HepG2 (cell line): ENCODE measurements around the gene NAPB. TPM values are rescaled to one million over a fixed set of nuclear protein-coding genes. Genes with fewer than 3 reads are reported as not detected.

Experiments
- ATAC-seq: fragments of 200-7000 bp; cut with Tn5 transposase; 3 replicates; pipeline ENCODE4 v1.9.1; 2020; ENCODE audit warnings: mild to moderate bottlenecking, moderate library complexity
- BruUV-seq: library from RNA; stranded (reverse); fragments of 400-500 nt; replicated peaks from 2 replicates; lab custom pipeline; 2021; lab: Mats Ljungman, UMichigan
- CTCF ChIA-PET: fragments of 300-600 bp; formaldehyde crosslinking; extraction: SDS; loops from one replicate; lab custom pipeline; 2021; ENCODE audit warnings: low total read pairs, inconsistent platforms, low intra/inter-chr PET ratio; lab: Yijun Ruan, JAX
- POLR2A ChIA-PET: fragments of 350-600 bp; sonication (Branson Sonifier 250); formaldehyde crosslinking; loops from one replicate; lab custom pipeline; 2020; ENCODE audit warnings: antibody characterized with exemption, inconsistent platforms; lab: Yijun Ruan, JAX
- DNase-seq: peaks from one replicate; pipeline ENCODE4 v3.0.0-alpha.2; 2015; ENCODE audit warnings: low spot score
- FAIRE-seq: peaks from 3 replicates; lab custom pipeline; 2011; peaks lifted over from hg19 to GRCh38; lab: Jason Lieb, UNC
- H2AFZ ChIP-seq: one replicate; pipeline ENCODE4 v1.6.1; 2011; ENCODE audit warnings: low read length, inconsistent platforms
- H3K27ac ChIP-seq: fragments of 300-600 bp; 3 replicates; pipeline ENCODE4 v1.8.0; 2011; ENCODE audit warnings: mixed run types, mild to moderate bottlenecking, mixed read lengths, low read length, inconsistent platforms; ENCODE audit not compliant: insufficient read depth; ENCODE audit errors: extremely low read length
- H3K27me3 ChIP-seq, 2 experiments: fragments of 200-600 bp in 1 of 2; 2 replicates in 1 of 2; 3 replicates in 1 of 2; pipeline versions ENCODE4 v1.6.0 to v1.8.0; 2011; ENCODE audit warnings: low read length in 2 of 2, mild to moderate bottlenecking in 2 of 2, moderate library complexity in 2 of 2, inconsistent platforms in 1 of 2; ENCODE audit not compliant: insufficient read depth in 2 of 2, control insufficient read depth in 1 of 2
- H3K36me3 ChIP-seq, 2 experiments: fragments of 200-600 bp in 1 of 2; replicated peaks in 1 of 2; 2 replicates in 1 of 2; 3 replicates in 1 of 2; pipeline versions ENCODE4 v1.5.1 to v1.8.0; 2011; ENCODE audit warnings: low read length in 2 of 2, inconsistent platforms in 1 of 2; ENCODE audit not compliant: insufficient read depth in 2 of 2, control insufficient read depth in 1 of 2
- H3K4me1 ChIP-seq: 2 replicates; pipeline ENCODE4 v1.5.1; 2012; ENCODE audit warnings: low read length, inconsistent platforms; ENCODE audit not compliant: insufficient read depth
- H3K4me2 ChIP-seq: 2 replicates; pipeline ENCODE4 v1.6.0; 2011; ENCODE audit warnings: low read depth, low read length, inconsistent platforms
- H3K4me3 ChIP-seq, 3 experiments: fragments of 200-600 bp in 1 of 3; sonication (generic), shearing (Covaris generic) in 1 of 3; replicated peaks in 1 of 3; 2 replicates each; pipeline ENCODE4 v1.5.1; 2011 to 2016; ENCODE audit warnings: low read length in 3 of 3, inconsistent platforms in 2 of 3, low read depth in 2 of 3, mild to moderate bottlenecking in 2 of 3, control low read depth in 1 of 3, mixed read lengths in 1 of 3; ENCODE audit not compliant: insufficient read depth in 1 of 3
- H3K79me2 ChIP-seq: one replicate; pipeline ENCODE4 v1.6.1; 2011; ENCODE audit warnings: low read length, inconsistent platforms; ENCODE audit not compliant: insufficient read depth
- H3K9ac ChIP-seq: 2 replicates; pipeline ENCODE4 v1.6.0; 2011; ENCODE audit warnings: mild to moderate bottlenecking, low read depth, low read length, inconsistent platforms; ENCODE audit not compliant: insufficient read depth
- H3K9me3 ChIP-seq: 2 replicates; pipeline ENCODE4 v1.5.1; 2012; ENCODE audit warnings: mild to moderate bottlenecking, low read length
- H4K20me1 ChIP-seq: 2 replicates; pipeline ENCODE4 v1.6.0; 2011; ENCODE audit warnings: inconsistent platforms, mild to moderate bottlenecking, low read length, moderate library complexity; ENCODE audit not compliant: insufficient read depth
- BRCA1 ChIP-seq: sonication (generic); formaldehyde crosslinking; IDR thresholded peaks from 2 replicates; pipeline ENCODE4 v1.4.0; 2020; ENCODE audit warnings: missing genetic modification reagents
- CENPX ChIP-seq: sonication (generic); formaldehyde crosslinking; IDR thresholded peaks from 2 replicates; pipeline ENCODE4 v1.9.0; 2021; ENCODE audit warnings: mild to moderate bottlenecking, missing genetic modification reagents, moderate library complexity
- DRAP1 ChIP-seq: IDR thresholded peaks from 2 replicates; pipeline ENCODE4 v1.6.1; 2016; ENCODE audit warnings: missing genetic modification reagents, missing compliant biosample characterization
- FOSL1 ChIP-seq: sonication (generic); formaldehyde crosslinking; IDR thresholded peaks from 2 replicates; pipeline ENCODE4 v1.9.0; 2021; ENCODE audit warnings: missing genetic modification reagents, borderline replicate concordance
- MAFG ChIP-seq: sonication (generic); formaldehyde crosslinking; IDR thresholded peaks from 2 replicates; pipeline ENCODE4 v1.5.1; 2020; ENCODE audit warnings: mild to moderate bottlenecking, missing genetic modification reagents
- MXD3 ChIP-seq: IDR thresholded peaks from 2 replicates; pipeline ENCODE4 v1.6.1; 2016; ENCODE audit warnings: mild to moderate bottlenecking, missing biosample characterization, missing genetic modification reagents
- ZBTB40 ChIP-seq, 2 experiments: fragments of 450-650 bp in 1 of 2; sonication (generic) in 1 of 2; formaldehyde crosslinking in 1 of 2; IDR thresholded peaks; 2 replicates each; pipeline versions ENCODE4 v1.6.1 to v1.8.0; 2016 to 2022; ENCODE audit warnings: antibody characterized with exemption in 1 of 2, mild to moderate bottlenecking in 1 of 2, missing genetic modification reagents in 1 of 2
- ZBTB7B ChIP-seq: sonication (generic); formaldehyde crosslinking; IDR thresholded peaks from 2 replicates; pipeline ENCODE4 v1.4.0; 2020; ENCODE audit warnings: missing genetic modification reagents
- ZFYVE20 ChIP-seq: sonication (generic); formaldehyde crosslinking; IDR thresholded peaks from 2 replicates; pipeline ENCODE4 v1.8.0; 2023; ENCODE audit warnings: low read depth, mild to moderate bottlenecking, moderate library complexity, missing genetic modification reagents, borderline replicate concordance
- ZNF160 ChIP-seq: sonication (generic); formaldehyde crosslinking; IDR thresholded peaks from 2 replicates; pipeline ENCODE4 v1.8.0; 2022; ENCODE audit warnings: mild to moderate bottlenecking, inconsistent platforms, missing genetic modification reagents
- ZNF333 ChIP-seq: sonication (generic); formaldehyde crosslinking; IDR thresholded peaks from 2 replicates; pipeline ENCODE4 v1.4.0; 2020; ENCODE audit warnings: mild to moderate bottlenecking, missing genetic modification reagents, borderline replicate concordance
- ZNF460 ChIP-seq: sonication (generic); formaldehyde crosslinking; IDR thresholded peaks from 2 replicates; pipeline ENCODE4 v1.5.1; 2020; ENCODE audit warnings: missing genetic modification reagents, mild to moderate bottlenecking, borderline replicate concordance
- ZNF644 ChIP-seq: IDR thresholded peaks from 2 replicates; pipeline ENCODE4 v1.6.1; 2016; ENCODE audit warnings: low read depth
- WGBS: methylation state at CpG from one replicate; pipeline ENCODE4 v1.1.6; 2017; ENCODE audit warnings: low lambda C conversion rate; 5-methylcytosine and 5-hydroxymethylcytosine counted together
- in situ Hi-C: cut with HindIII; loops from 2 replicates; pipeline ENCODE4 v1.10.0; 2017; ENCODE audit warnings: low pct_unique_long_range_greater_than_20kb; ENCODE audit not compliant: extremely low pct_ligation_motif_present
- intact Hi-C: fragments of 100-400 bp; cut with micrococcal nuclease; formaldehyde crosslinking; loops from one replicate; pipeline ENCODE4 v1.10.0; 2022; ENCODE audit not compliant: unreplicated experiment
- polyA plus RNA-seq, 8 experiments: library from polyadenylated mRNA; depleted of rRNA in 3 of 8; stranded (reverse) in 7 of 8; unstranded in 1 of 8; fragments of >200 nt; fragmentation: Illumina TruSeq in 4 of 8; extraction: Trizol in 4 of 8; gene quantifications; 2 replicates each; pipeline versions ENCODE4 v1.2.1 to v1.2.3, GENCODE V29; 2011 to 2016; ENCODE audit warnings: low read depth in 4 of 8, missing spikeins in 1 of 8, mixed read lengths in 1 of 8; ENCODE audit not compliant: insufficient read depth in 1 of 8
- total RNA-seq, 5 experiments: library from RNA; depleted of rRNA; stranded (reverse); fragments of >200 nt; fragmentation: Illumina TruSeq; extraction: Trizol; gene quantifications; 2 replicates each; pipeline ENCODE4 v1.2.3, GENCODE V29; 2016; ENCODE audit warnings: low read depth in 1 of 5

NAPB gene
- total and polyA plus RNA-seq, 2 of the 13 experiments (the other 11 are each of a cell fraction or from before 2014, with no cell fraction given): 15.2 to 16.1 TPM

GRCh38 chr20:23407781-23408464, 13.4 kb downstream of the NAPB start:
- POLR2A ChIA-PET: no interaction called here
- 95% methylated on average over 2 of the region's 2 CpGs for WGBS
- in situ Hi-C loops: no loop called here
- Histone ChIP-seq H2AFZ (no peak overlapping the region), H3K4me3 (no peak overlapping the region), H3K27ac (no peak overlapping the region), H3K27me3 (no peaks in the 10 kb centered on the region), H3K4me2 (no peak overlapping the region), H3K9ac (no peak overlapping the region), H3K9me3 (no peaks in the 10 kb centered on the region), H3K4me1 (peaks cover 68% of the 10 kb centered on the region), H4K20me1 (peaks cover 51% of the 10 kb centered on the region), H3K79me2 (peaks cover 96% of the 10 kb centered on the region), H3K36me3 (peaks cover 0 to 6% of the 10 kb centered on the region in 2 experiments; a peak in 3 of 5 replicates)
- BruUV-seq: no TSS peak
- no peak for FAIRE-seq
- intact Hi-C loops: no loop called here
- no peak for ATAC-seq
- CTCF ChIA-PET: no interaction called here
- no peak for DNase-seq
- no peak for TF ChIP-seq ZBTB40 (IDR thresholded peaks at IDR 0.05)
- TF ChIP-seq ZBTB40 (CRISPR knock-in tag; IDR thresholded peaks at IDR 0.05): no peak
- no peak for TF ChIP-seq MAFG (CRISPR knock-in tag)
- TF ChIP-seq ZBTB7B (CRISPR knock-in tag): no peak
- no peak for TF ChIP-seq CENPX (CRISPR knock-in tag)
- TF ChIP-seq DRAP1 (CRISPR knock-in tag): no peak
- TF ChIP-seq FOSL1 (CRISPR knock-in tag): no peak
- no peak for TF ChIP-seq ZFYVE20
- no peak for TF ChIP-seq ZNF460
- TF ChIP-seq ZNF160 (CRISPR knock-in tag): no peak
- no peak for TF ChIP-seq BRCA1 (CRISPR knock-in tag)
- no peak for TF ChIP-seq ZNF333 (CRISPR knock-in tag)
- no peak for TF ChIP-seq ZNF644 (CRISPR knock-in tag)
- no peak for TF ChIP-seq MXD3
